Stimulated activated CD4-positive, alpha-beta T cell treated with anti-CD3 and anti-CD28 coated beads, Interleukin-12 subunit alpha, Interleukin-12 subunit beta, amount 100 ng/mL, for 4 hours (primary cell): ENCODE results near the gene UBE3D.

Experiments
- DNase-seq: peaks from one replicate; pipeline ENCODE4 v3.0.0-alpha.2; 2020

UBE3D gene

GRCh38 chr6:83065511-83066192 is at the start of gene UBE3D:
Gene UBE3D (minus strand): TSS chr6:83065841. CDS start chr6:83065718, 123 bp downstream.
- DNase-seq = peak; percentile 96

- DNase-seq = no peak
Observed at GRCh38 chr6:83114164-83114563, 48.5 kb upstream of the UBE3D start.

- no peak for DNase-seq
Observed at GRCh38 chr6:83113258-83113657, 47.6 kb upstream of the UBE3D start.

- no peak for DNase-seq
Observed at GRCh38 chr6:83108378-83108777, 42.7 kb upstream of the UBE3D start.

GRCh38 chr6:83098589-83098988 is 32.9 kb upstream of the UBE3D start:
- DNase-seq = no peak

GRCh38 chr6:83097675-83098074 is 32.0 kb upstream of the UBE3D start:
- DNase-seq = no peak

- DNase-seq = no peak
Observed at GRCh38 chr6:83097204-83097603, 31.6 kb upstream of the UBE3D start.

- DNase-seq = no peak
Observed at GRCh38 chr6:83096791-83097190, 31.1 kb upstream of the UBE3D start.

- no peak for DNase-seq
Observed at GRCh38 chr6:83092756-83093399, 27.2 kb upstream of the UBE3D start.

- DNase-seq = no peak
Observed at GRCh38 chr6:83086751-83087150, 21.1 kb upstream of the UBE3D start.

GRCh38 chr6:83083476-83083875 is 17.8 kb upstream of the UBE3D start:
- DNase-seq = no peak

GRCh38 chr6:83073615-83074014 is 8.0 kb upstream of the UBE3D start:
- no peak for DNase-seq

- DNase-seq = no peak
Observed at GRCh38 chr6:83072726-83073125, 7.1 kb upstream of the UBE3D start.

- no peak for DNase-seq
Observed at GRCh38 chr6:83071707-83072106, 6.1 kb upstream of the UBE3D start.

- no peak for DNase-seq
Observed at GRCh38 chr6:83071023-83071422, 5.4 kb upstream of the UBE3D start.

GRCh38 chr6:83069633-83070032 is 4.0 kb upstream of the UBE3D start:
- DNase-seq = no peak

GRCh38 chr6:83068616-83069015 is 3.0 kb upstream of the UBE3D start:
- DNase-seq = no peak

GRCh38 chr6:83067448-83068439 is 2.1 kb upstream of the UBE3D start, which contains the start of gene DOP1A:
Gene DOP1A (plus strand): TSS chr6:83067671. CDS start chr6:83096978, 29,307 bp downstream.
- DNase-seq = peak; percentile 99

GRCh38 chr6:83062225-83062624 is 3.4 kb downstream of the UBE3D start:
- no peak for DNase-seq

- DNase-seq = no peak
Observed at GRCh38 chr6:83061190-83061589, 4.5 kb downstream of the UBE3D start.

GRCh38 chr6:83057705-83058321 is 7.8 kb downstream of the UBE3D start:
- DNase-seq = no peak

GRCh38 chr6:83055366-83055964 is 10.2 kb downstream of the UBE3D start:
- peak; percentile 13 for DNase-seq
